ENCODE data around the gene SLC41A3. TPM values are rescaled to one million over a fixed set of nuclear protein-coding genes. Genes with fewer than 3 reads are reported as not detected.
A peak's percentile ranks its signal among the peaks of the same experiment; 100 is the strongest.

SLC41A3 gene
- 47.6 TPM for polyA plus RNA-seq (2012; ENCODE audit: insufficient read depth, insufficient read length, low read depth)

GRCh38 chr3:126083913-126084767, at the start of gene SLC41A3:
SLC41A3 (minus strand) TSS chr3:126084124; CDS start chr3:126068219, 15,905 bp downstream.
- Histone ChIP-seq H3K36me3 (no peaks in the 10 kb centered on the region), H3K4me1 (no peaks in the 10 kb centered on the region), H3K4me3 (ENCODE audit: low read depth, low read length) (peak within 1 kb of the TSS; percentile 69), H3K27me3 (no peaks in the 10 kb centered on the region), H3K9me3 (0 out of 2 replicates have a peak, but pooled peaks cover 2% of the 10 kb centered on the region)
- TF ChIP-seq, protein P1, sequence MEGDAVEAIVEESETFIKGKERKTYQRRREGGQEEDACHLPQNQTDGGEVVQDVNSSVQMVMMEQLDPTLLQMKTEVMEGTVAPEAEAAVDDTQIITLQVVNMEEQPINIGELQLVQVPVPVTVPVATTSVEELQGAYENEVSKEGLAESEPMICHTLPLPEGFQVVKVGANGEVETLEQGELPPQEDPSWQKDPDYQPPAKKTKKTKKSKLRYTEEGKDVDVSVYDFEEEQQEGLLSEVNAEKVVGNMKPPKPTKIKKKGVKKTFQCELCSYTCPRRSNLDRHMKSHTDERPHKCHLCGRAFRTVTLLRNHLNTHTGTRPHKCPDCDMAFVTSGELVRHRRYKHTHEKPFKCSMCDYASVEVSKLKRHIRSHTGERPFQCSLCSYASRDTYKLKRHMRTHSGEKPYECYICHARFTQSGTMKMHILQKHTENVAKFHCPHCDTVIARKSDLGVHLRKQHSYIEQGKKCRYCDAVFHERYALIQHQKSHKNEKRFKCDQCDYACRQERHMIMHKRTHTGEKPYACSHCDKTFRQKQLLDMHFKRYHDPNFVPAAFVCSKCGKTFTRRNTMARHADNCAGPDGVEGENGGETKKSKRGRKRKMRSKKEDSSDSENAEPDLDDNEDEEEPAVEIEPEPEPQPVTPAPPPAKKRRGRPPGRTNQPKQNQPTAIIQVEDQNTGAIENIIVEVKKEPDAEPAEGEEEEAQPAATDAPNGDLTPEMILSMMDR (IDR thresholded peaks at IDR 0.05; ENCODE audit: low read depth, low read length): peak; percentile 41
- DNase-seq: peak; percentile 92

DNA sequence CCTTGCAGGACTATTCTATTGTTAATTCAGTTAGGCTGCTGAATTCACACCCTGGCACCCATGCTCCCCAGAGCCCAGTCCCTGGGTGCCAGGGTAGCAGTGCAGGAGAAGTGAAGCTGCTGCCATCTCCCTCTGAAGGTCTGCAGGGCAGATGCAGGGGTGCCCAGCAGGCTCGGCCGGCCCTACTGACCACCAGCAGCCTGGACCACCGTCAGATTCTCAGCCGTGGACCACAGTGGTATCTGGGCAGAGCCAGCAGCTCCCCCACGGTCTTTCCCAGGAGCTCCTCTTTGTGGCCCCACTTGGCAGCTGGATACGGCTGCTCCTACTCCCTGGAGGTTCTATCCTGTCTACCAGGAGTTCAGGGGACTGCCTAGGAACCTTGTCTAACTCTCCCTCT, 49.7 kb upstream of the SLC41A3 start:
- Histone ChIP-seq H3K27me3 (peaks cover 2% of the 10 kb centered on the region), H3K9me3 (no peaks in the 10 kb centered on the region), H3K36me3 (no peaks in the 10 kb centered on the region), H3K4me1 (no peaks in the 10 kb centered on the region), H3K4me3 (ENCODE audit: low read depth, low read length) (no peak overlapping the region)
- no peak for DNase-seq
- TF ChIP-seq, protein P1 (IDR thresholded peaks at IDR 0.05; ENCODE audit: low read depth, low read length): no peak

DNA sequence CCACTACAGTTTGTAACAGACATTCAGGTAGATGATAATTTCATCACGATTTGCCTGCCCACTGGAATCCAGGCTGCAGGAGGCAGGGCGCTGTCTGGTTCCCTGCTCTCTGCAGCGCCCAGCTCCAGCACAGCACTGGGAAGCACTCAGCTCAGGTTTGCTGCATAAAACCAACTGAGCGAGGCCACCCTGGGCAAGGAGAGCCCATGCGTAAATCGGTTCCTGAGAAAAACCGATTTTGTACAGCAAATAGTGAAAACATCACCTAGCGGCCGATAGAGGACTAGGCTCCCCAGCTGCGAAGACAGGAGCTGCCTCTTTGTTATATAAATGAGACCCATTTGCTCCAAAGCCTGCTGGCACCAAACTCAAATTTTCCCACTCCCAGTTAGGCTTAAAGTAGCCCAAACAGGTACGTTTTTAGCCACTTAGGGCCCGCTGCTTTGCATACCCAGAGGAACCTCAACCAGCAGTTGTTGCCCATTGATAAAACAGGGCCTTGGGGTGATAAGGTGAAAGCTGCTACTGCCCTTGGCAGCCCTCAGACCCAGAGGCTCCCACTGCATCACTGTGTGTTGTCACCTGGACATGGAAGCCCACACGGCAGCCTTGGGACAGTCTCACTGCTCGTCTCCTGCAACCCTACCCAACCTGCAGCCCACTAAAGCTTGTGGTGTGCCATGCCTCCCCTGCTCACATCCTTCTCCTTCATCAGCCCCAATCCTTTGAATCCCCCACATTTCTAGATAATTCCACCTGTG, 49.0 kb upstream of the SLC41A3 start:
- H3K27me3 ChIP-seq: no peaks in the 10 kb centered on the region
- H3K4me3 ChIP-seq (ENCODE audit: low read depth, low read length): no peak overlapping the region
- no peaks in the 10 kb centered on the region for H3K4me1 ChIP-seq
- H3K36me3 ChIP-seq: no peaks in the 10 kb centered on the region
- no peak for DNase-seq
- no peaks in the 10 kb centered on the region for H3K9me3 ChIP-seq
- TF ChIP-seq, protein P1 (IDR thresholded peaks at IDR 0.05; ENCODE audit: low read depth, low read length): no peak; the same call in 1 of the 2 replicates

DNA sequence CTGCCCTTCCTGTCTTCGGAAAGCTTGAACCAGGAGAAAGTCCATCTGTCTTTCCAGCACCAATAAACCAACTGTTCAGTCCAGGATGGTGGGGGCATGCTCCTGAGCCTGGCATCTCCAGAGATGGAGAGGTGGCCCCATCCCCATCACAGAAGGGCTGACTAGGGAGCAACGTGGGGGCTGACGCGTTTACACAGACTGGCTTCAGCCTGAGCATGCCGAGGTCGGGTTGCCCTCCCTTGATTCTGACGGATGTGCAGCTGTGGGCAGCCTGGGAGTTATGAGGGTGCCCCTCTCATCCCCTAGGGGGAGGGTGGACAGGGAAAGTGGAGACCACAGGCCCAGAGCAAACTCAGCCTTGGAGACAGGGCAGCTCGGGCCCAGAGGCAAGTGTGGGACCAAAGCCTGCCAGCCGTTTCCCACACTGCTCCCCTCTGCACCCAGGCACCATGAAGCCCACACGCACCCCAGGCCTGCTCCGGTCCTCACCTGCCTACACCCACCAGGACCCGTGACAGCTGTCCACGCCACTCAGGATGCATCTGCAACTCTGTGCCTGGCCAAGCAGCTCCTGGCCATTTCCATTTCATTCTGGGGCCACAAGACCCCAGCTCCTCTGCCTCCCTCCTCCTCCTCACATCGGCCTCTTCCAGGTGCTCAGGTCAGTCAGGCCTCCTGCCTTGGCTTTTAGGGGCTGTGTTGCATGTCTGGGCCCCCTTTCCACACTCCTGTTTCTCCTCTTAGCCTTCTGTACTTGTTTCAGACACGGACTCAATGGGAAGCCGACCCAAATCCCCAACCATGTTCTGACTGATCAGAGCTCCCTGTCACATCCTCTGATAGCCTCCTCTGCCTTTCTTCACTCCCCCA, 48.2 kb upstream of the SLC41A3 start:
- Histone ChIP-seq H3K4me1 (no peaks in the 10 kb centered on the region), H3K4me3 (ENCODE audit: low read depth, low read length) (no peak overlapping the region), H3K36me3 (no peaks in the 10 kb centered on the region), H3K9me3 (no peaks in the 10 kb centered on the region), H3K27me3 (no peaks in the 10 kb centered on the region)
- DNase-seq: no peak
- TF ChIP-seq, protein P1 (IDR thresholded peaks at IDR 0.05; ENCODE audit: low read depth, low read length): no peak

GRCh38 chr3:126130981-126131745, 47.2 kb upstream of the SLC41A3 start:
- TF ChIP-seq, protein P1 (IDR thresholded peaks at IDR 0.05; ENCODE audit: low read depth, low read length): no peak
- DNase-seq: no peak
- Histone ChIP-seq H3K27me3 (no peaks in the 10 kb centered on the region), H3K36me3 (no peaks in the 10 kb centered on the region), H3K9me3 (no peaks in the 10 kb centered on the region), H3K4me3 (ENCODE audit: low read depth, low read length) (no peak overlapping the region), H3K4me1 (no peaks in the 10 kb centered on the region)
